HEK293 (cell line): ENCODE measurements around the gene TSSK3.

ENCODE experiments used
- CTCF ChIA-PET: fragments of 350-600 bp; formaldehyde crosslinking; extraction: SDS; loops from one replicate; lab custom pipeline; 2021; ENCODE audit warnings: antibody characterized with exemption; lab: Yijun Ruan, JAX
- POLR2A ChIA-PET: fragments of 300-600 bp; formaldehyde crosslinking; extraction: SDS; loops from one replicate; lab custom pipeline; 2020; ENCODE audit warnings: antibody characterized with exemption, inconsistent platforms; lab: Yijun Ruan, JAX
- H3K27ac ChIP-seq: fragments of 200-500 bp; sonication (Bioruptor generic); 2 replicates; pipeline ENCODE4 v1.5.1; 2014; ENCODE audit warnings: low read depth, low read length, control low read depth, inconsistent platforms; ENCODE audit errors: extremely low read depth
- H3K36me3 ChIP-seq, 2 experiments: fragments of 200-500 bp in 1 of 2; sonication (Bioruptor generic) in 1 of 2; 1 replicate in 1 of 2; 2 replicates in 1 of 2; pipeline ENCODE4 v1.5.1; 2014 to 2017; ENCODE audit warnings: inconsistent platforms in 2 of 2, low read length in 2 of 2; ENCODE audit not compliant: control insufficient read depth in 2 of 2, insufficient read depth in 1 of 2
- H3K4me1 ChIP-seq: fragments of 200-500 bp; sonication (Bioruptor generic); 2 replicates; pipeline ENCODE4 v1.5.1; 2014; ENCODE audit warnings: mild to moderate bottlenecking, low read length, inconsistent platforms; ENCODE audit not compliant: control insufficient read depth, insufficient read depth
- H3K4me3 ChIP-seq: 2 replicates; pipeline ENCODE4 v1.5.1; 2011; ENCODE audit warnings: low read depth, mild to moderate bottlenecking, control low read depth, low read length, moderate library complexity
- H3K9me3 ChIP-seq: fragments of 200-500 bp; sonication (Bioruptor generic); 2 replicates; pipeline ENCODE4 v1.5.1; 2014; ENCODE audit warnings: low read depth, low read length, inconsistent platforms; ENCODE audit not compliant: control insufficient read depth, insufficient read depth
- CTCF ChIP-seq: fragments of 450-650 bp; formaldehyde crosslinking; IDR thresholded peaks from 2 replicates; pipeline ENCODE4 v1.5.1; 2016; ENCODE audit warnings: missing biosample characterization, missing genetic modification characterization
- EGR2 ChIP-seq: fragments of 450-650 bp; formaldehyde crosslinking; IDR thresholded peaks from 2 replicates; pipeline ENCODE4 v1.5.1; 2016; ENCODE audit warnings: low read depth, missing biosample characterization, missing genetic modification characterization
- FEZF1 ChIP-seq: fragments of 450-650 bp; formaldehyde crosslinking; IDR thresholded peaks from 2 replicates; pipeline ENCODE4 v1.5.1; 2016; ENCODE audit warnings: missing biosample characterization, missing genetic modification characterization
- KLF10 ChIP-seq: fragments of 450-650 bp; IDR thresholded peaks from 2 replicates; pipeline ENCODE4 v1.5.1; 2018; ENCODE audit warnings: missing biosample characterization, mild to moderate bottlenecking, missing genetic modification characterization
- KLF9 ChIP-seq: fragments of 450-650 bp; formaldehyde crosslinking; IDR thresholded peaks from 2 replicates; pipeline ENCODE4 v1.5.1; 2016; ENCODE audit warnings: missing biosample characterization, missing genetic modification characterization, low read depth
- SCRT2 ChIP-seq: fragments of 450-650 bp; formaldehyde crosslinking; IDR thresholded peaks from 2 replicates; pipeline ENCODE4 v1.5.1; 2016; ENCODE audit warnings: missing biosample characterization, missing genetic modification characterization
- TCF7L2 ChIP-seq: IDR thresholded peaks from 2 replicates; pipeline ENCODE4 v1.6.1; 2011; ENCODE audit warnings: low read depth, mild to moderate bottlenecking, inconsistent platforms, low read length, moderate library complexity, borderline replicate concordance
- WT1 ChIP-seq: fragments of 450-650 bp; formaldehyde crosslinking; IDR thresholded peaks from 2 replicates; pipeline ENCODE4 v1.5.1; 2016; ENCODE audit warnings: missing biosample characterization, missing genetic modification characterization
- ZBTB20 ChIP-seq: fragments of 450-650 bp; formaldehyde crosslinking; IDR thresholded peaks from 2 replicates; pipeline ENCODE4 v1.5.1; 2016; ENCODE audit warnings: missing biosample characterization, missing genetic modification characterization
- ZBTB48 ChIP-seq: fragments of 450-650 bp; formaldehyde crosslinking; IDR thresholded peaks from 2 replicates; pipeline ENCODE4 v1.5.1; 2016; ENCODE audit warnings: missing biosample characterization, missing genetic modification characterization
- ZBTB7A ChIP-seq: fragments of 450-650 bp; formaldehyde crosslinking; IDR thresholded peaks from 2 replicates; pipeline ENCODE4 v1.5.1; 2016; ENCODE audit warnings: low read depth, missing biosample characterization, missing genetic modification characterization
- ZBTB8A ChIP-seq: fragments of 450-650 bp; formaldehyde crosslinking; IDR thresholded peaks from 2 replicates; pipeline ENCODE4 v1.5.1; 2016; ENCODE audit warnings: missing biosample characterization, missing genetic modification characterization
- ZFHX2 ChIP-seq: fragments of 450-650 bp; formaldehyde crosslinking; conservative IDR thresholded peaks from 2 replicates; pipeline ENCODE4 v1.5.1; 2016; ENCODE audit warnings: missing biosample characterization, missing genetic modification characterization
- ZNF132 ChIP-seq: fragments of 450-650 bp; formaldehyde crosslinking; IDR thresholded peaks from 2 replicates; pipeline ENCODE4 v1.5.1; 2017; ENCODE audit warnings: missing biosample characterization, missing genetic modification characterization, borderline replicate concordance
- ZNF138 ChIP-seq: fragments of 450-650 bp; formaldehyde crosslinking; IDR thresholded peaks from 2 replicates; pipeline ENCODE4 v1.5.1; 2016; ENCODE audit warnings: missing biosample characterization, missing genetic modification characterization, borderline replicate concordance
- ZNF23 ChIP-seq: fragments of 450-650 bp; formaldehyde crosslinking; IDR thresholded peaks from 2 replicates; pipeline ENCODE4 v1.5.1; 2016; ENCODE audit warnings: missing biosample characterization, missing genetic modification characterization, borderline replicate concordance
- ZNF24 ChIP-seq: fragments of 450-650 bp; formaldehyde crosslinking; IDR thresholded peaks from 2 replicates; pipeline ENCODE4 v1.5.1; 2016; ENCODE audit warnings: missing biosample characterization, missing genetic modification characterization
- ZNF266 ChIP-seq: fragments of 450-650 bp; formaldehyde crosslinking; IDR thresholded peaks from 2 replicates; pipeline ENCODE4 v1.5.1; 2016; ENCODE audit warnings: missing biosample characterization, missing genetic modification characterization, low read depth
- ZNF341 ChIP-seq: fragments of 450-650 bp; formaldehyde crosslinking; IDR thresholded peaks from 2 replicates; pipeline ENCODE4; 2016; ENCODE audit warnings: low read depth, missing biosample characterization, missing genetic modification characterization
- ZNF596 ChIP-seq: fragments of 450-650 bp; IDR thresholded peaks from 2 replicates; pipeline ENCODE4 v1.5.0; 2018; ENCODE audit warnings: missing biosample characterization, mild to moderate bottlenecking, missing genetic modification characterization, moderate library complexity
- ZNF610 ChIP-seq: fragments of 450-650 bp; formaldehyde crosslinking; IDR thresholded peaks from 2 replicates; pipeline ENCODE4 v1.5.1; 2016; ENCODE audit warnings: missing biosample characterization, missing genetic modification characterization, borderline replicate concordance
- ZNF626 ChIP-seq: fragments of 450-650 bp; sonication (Bioruptor Pico); formaldehyde crosslinking; IDR thresholded peaks from 2 replicates; pipeline ENCODE4 v1.5.1; 2018; ENCODE audit warnings: missing biosample characterization, missing genetic modification characterization, inconsistent platforms
- ZNF777 ChIP-seq: fragments of 450-650 bp; formaldehyde crosslinking; IDR thresholded peaks from 2 replicates; pipeline ENCODE4 v1.5.1; 2017; ENCODE audit warnings: missing biosample characterization, missing genetic modification characterization, borderline replicate concordance
- ZSCAN30 ChIP-seq: fragments of 450-650 bp; IDR thresholded peaks from 2 replicates; pipeline ENCODE4 v1.5.1; 2018; ENCODE audit warnings: missing biosample characterization, mild to moderate bottlenecking, missing genetic modification characterization, moderate library complexity
- TF ChIP-seq, protein P1 (sequence below): fragments of 450-650 bp; formaldehyde crosslinking; IDR thresholded peaks from 2 replicates; pipeline ENCODE4 v1.5.1; 2017; ENCODE audit warnings: missing biosample characterization, missing genetic modification characterization
- TF ChIP-seq, protein P2 (sequence below): fragments of 450-650 bp; formaldehyde crosslinking; IDR thresholded peaks from 2 replicates; pipeline ENCODE4 v1.5.1; 2016; ENCODE audit warnings: missing biosample characterization, missing genetic modification characterization
- TF ChIP-seq, protein P3 (sequence below): fragments of 450-650 bp; formaldehyde crosslinking; IDR thresholded peaks from 2 replicates; pipeline ENCODE4 v1.5.1; 2016; ENCODE audit warnings: missing biosample characterization, missing genetic modification characterization

Gene TSSK3

DNA sequence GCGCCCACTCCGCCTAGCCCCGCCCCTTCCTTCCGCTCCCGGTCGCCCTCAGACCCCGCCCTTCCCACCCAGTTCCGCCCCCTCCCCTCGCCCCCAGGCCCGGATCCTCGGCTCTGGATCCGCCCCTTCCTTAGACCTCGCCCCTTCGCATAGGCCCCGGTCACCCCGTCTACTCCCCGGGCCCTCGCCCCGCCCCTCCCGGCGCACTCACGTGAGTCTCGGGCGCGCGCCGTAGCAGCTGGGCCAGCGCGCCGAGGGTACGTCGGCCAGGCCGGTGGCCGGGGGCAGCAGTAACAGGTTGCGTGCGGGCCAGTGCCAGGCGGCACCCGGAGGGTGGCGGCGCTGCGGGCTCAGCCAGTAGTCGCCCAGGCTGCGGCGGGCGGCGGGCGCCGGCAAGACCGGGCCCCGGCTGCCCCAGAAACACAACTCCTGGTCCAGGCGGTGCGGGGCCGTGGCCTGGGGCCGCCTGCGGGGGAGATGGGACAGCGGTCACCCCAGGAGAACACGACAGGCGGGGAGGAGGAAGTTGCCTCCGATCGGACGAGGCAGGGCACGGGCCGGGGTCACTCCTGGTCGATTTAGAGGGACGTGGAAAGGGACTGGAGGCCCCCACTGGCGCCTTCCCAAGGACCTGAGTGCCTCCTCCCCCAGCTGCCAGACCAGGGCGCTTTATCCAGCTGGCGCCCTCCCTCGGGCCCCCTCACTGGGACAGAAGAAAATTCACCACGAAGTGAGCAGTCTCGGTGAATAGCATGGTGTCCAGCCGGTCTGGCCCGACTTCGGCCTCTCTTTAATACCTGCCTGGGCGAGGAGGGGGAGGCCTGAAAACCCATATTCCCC is 10.7 kb upstream of the TSSK3 start:
- Histone ChIP-seq H3K9me3 (no peaks in the 10 kb centered on the region), H3K4me3 (peak overlapping the region; percentile 75), H3K4me1 (peaks cover 7% of the 10 kb centered on the region; the same call in 1 of the 2 replicates), H3K36me3 (peaks cover 0 to 30% of the 10 kb centered on the region in 2 experiments; a peak in 2 of 3 replicates), H3K27ac (peak overlapping the region; percentile 95)
- ChIA-PET CTCF (interaction anchor here (0.7 to 1.9 kb wide), 7 partner anchors 8 to 136 kb away, joined by 3 to 6 read pairs (median 3); no protein-coding TSS in a partner anchor), POLR2A (interaction anchor here (0.6 to 5.7 kb wide), 4 partner anchors 10 to 146 kb away, joined by 3 to 100 read pairs (median 6); partner anchors contain the start of genes BSDC1, IQCC and MARCKSL1)
- no peak for TF ChIP-seq ZNF23 (tag by site-specific recombination)
- TF ChIP-seq, protein P1, sequence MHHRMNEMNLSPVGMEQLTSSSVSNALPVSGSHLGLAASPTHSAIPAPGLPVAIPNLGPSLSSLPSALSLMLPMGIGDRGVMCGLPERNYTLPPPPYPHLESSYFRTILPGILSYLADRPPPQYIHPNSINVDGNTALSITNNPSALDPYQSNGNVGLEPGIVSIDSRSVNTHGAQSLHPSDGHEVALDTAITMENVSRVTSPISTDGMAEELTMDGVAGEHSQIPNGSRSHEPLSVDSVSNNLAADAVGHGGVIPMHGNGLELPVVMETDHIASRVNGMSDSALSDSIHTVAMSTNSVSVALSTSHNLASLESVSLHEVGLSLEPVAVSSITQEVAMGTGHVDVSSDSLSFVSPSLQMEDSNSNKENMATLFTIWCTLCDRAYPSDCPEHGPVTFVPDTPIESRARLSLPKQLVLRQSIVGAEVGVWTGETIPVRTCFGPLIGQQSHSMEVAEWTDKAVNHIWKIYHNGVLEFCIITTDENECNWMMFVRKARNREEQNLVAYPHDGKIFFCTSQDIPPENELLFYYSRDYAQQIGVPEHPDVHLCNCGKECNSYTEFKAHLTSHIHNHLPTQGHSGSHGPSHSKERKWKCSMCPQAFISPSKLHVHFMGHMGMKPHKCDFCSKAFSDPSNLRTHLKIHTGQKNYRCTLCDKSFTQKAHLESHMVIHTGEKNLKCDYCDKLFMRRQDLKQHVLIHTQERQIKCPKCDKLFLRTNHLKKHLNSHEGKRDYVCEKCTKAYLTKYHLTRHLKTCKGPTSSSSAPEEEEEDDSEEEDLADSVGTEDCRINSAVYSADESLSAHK (tag by site-specific recombination): peak; percentile 95
- no peak; the same call in 1 of the 2 replicates for TF ChIP-seq ZNF24 (tag by site-specific recombination)
- no peak for TF ChIP-seq ZBTB7A (tag by site-specific recombination)
- peak; percentile 75 for TF ChIP-seq SCRT2
- 0 out of 2 replicates have a peak, but pooled peaks have one; percentile 17 for TF ChIP-seq ZNF266 (tag by site-specific recombination)
- TF ChIP-seq ZBTB8A (tag by site-specific recombination): peak; percentile 62
- TF ChIP-seq, protein P2, sequence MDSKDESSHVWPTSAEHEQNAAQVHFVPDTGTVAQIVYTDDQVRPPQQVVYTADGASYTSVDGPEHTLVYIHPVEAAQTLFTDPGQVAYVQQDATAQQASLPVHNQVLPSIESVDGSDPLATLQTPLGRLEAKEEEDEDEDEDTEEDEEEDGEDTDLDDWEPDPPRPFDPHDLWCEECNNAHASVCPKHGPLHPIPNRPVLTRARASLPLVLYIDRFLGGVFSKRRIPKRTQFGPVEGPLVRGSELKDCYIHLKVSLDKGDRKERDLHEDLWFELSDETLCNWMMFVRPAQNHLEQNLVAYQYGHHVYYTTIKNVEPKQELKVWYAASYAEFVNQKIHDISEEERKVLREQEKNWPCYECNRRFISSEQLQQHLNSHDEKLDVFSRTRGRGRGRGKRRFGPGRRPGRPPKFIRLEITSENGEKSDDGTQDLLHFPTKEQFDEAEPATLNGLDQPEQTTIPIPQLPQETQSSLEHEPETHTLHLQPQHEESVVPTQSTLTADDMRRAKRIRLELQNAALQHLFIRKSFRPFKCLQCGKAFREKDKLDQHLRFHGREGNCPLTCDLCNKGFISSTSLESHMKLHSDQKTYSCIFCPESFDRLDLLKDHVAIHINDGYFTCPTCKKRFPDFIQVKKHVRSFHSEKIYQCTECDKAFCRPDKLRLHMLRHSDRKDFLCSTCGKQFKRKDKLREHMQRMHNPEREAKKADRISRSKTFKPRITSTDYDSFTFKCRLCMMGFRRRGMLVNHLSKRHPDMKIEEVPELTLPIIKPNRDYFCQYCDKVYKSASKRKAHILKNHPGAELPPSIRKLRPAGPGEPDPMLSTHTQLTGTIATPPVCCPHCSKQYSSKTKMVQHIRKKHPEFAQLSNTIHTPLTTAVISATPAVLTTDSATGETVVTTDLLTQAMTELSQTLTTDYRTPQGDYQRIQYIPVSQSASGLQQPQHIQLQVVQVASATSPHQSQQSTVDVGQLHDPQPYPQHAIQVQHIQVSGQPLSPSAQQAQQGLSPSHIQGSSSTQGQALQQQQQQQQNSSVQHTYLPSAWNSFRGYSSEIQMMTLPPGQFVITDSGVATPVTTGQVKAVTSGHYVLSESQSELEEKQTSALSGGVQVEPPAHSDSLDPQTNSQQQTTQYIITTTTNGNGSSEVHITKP (tag by site-specific recombination): no peak
- no peak for TF ChIP-seq ZNF610
- 0 out of 2 replicates have a peak, but pooled peaks have one; percentile 2 for TF ChIP-seq KLF10 (tag by site-specific recombination)
- peak; percentile 70 for TF ChIP-seq ZBTB20 (tag by site-specific recombination)
- TF ChIP-seq EGR2 (tag by site-specific recombination): peak; percentile 74
- TF ChIP-seq ZNF626 (tag by site-specific recombination): no peak
- TF ChIP-seq TCF7L2: no peak
- peak; percentile 64 for TF ChIP-seq CTCF (tag by site-specific recombination)
- 0 out of 2 replicates have a peak, but pooled peaks have one; percentile 12 for TF ChIP-seq ZNF596 (tag by site-specific recombination)
- TF ChIP-seq ZNF138 (tag by site-specific recombination): no peak
- no peak for TF ChIP-seq ZNF777 (tag by site-specific recombination)
- peak; percentile 81 for TF ChIP-seq ZNF341 (tag by site-specific recombination)
- 0 out of 2 replicates have a peak, but pooled peaks have one; percentile 17 for TF ChIP-seq KLF9 (tag by site-specific recombination)
- peak; percentile 82 for TF ChIP-seq FEZF1 (tag by site-specific recombination)
- no peak for TF ChIP-seq ZFHX2
- 0 out of 2 replicates have a peak, but pooled peaks have one; percentile 25 for TF ChIP-seq ZBTB48 (tag by site-specific recombination)
- TF ChIP-seq ZNF132 (tag by site-specific recombination): no peak
- TF ChIP-seq WT1: 0 out of 2 replicates have a peak, but pooled peaks have one; percentile 39
- TF ChIP-seq ZSCAN30: peak; percentile 97
- TF ChIP-seq, protein P3, sequence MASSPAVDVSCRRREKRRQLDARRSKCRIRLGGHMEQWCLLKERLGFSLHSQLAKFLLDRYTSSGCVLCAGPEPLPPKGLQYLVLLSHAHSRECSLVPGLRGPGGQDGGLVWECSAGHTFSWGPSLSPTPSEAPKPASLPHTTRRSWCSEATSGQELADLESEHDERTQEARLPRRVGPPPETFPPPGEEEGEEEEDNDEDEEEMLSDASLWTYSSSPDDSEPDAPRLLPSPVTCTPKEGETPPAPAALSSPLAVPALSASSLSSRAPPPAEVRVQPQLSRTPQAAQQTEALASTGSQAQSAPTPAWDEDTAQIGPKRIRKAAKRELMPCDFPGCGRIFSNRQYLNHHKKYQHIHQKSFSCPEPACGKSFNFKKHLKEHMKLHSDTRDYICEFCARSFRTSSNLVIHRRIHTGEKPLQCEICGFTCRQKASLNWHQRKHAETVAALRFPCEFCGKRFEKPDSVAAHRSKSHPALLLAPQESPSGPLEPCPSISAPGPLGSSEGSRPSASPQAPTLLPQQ (tag by site-specific recombination): peak; percentile 25; the same call in 1 of the 2 replicates
